HEK293 (cell line): ENCODE data around the gene RIPOR3.

Experiments
- CTCF ChIA-PET: fragments of 350-600 bp; formaldehyde crosslinking; extraction: SDS; loops from one replicate; lab custom pipeline; 2021; ENCODE audit warnings: antibody characterized with exemption; lab: Yijun Ruan, JAX
- POLR2A ChIA-PET: fragments of 300-600 bp; formaldehyde crosslinking; extraction: SDS; loops from one replicate; lab custom pipeline; 2020; ENCODE audit warnings: antibody characterized with exemption, inconsistent platforms; lab: Yijun Ruan, JAX
- H3K27ac ChIP-seq: fragments of 200-500 bp; sonication (Bioruptor generic); 2 replicates; pipeline ENCODE4 v1.5.1; 2014; ENCODE audit warnings: low read depth, low read length, control low read depth, inconsistent platforms; ENCODE audit errors: extremely low read depth
- H3K36me3 ChIP-seq, 2 experiments: fragments of 200-500 bp in 1 of 2; sonication (Bioruptor generic) in 1 of 2; 1 replicate in 1 of 2; 2 replicates in 1 of 2; pipeline ENCODE4 v1.5.1; 2014 to 2017; ENCODE audit warnings: inconsistent platforms in 2 of 2, low read length in 2 of 2; ENCODE audit not compliant: control insufficient read depth in 2 of 2, insufficient read depth in 1 of 2
- H3K4me1 ChIP-seq: fragments of 200-500 bp; sonication (Bioruptor generic); 2 replicates; pipeline ENCODE4 v1.5.1; 2014; ENCODE audit warnings: mild to moderate bottlenecking, low read length, inconsistent platforms; ENCODE audit not compliant: control insufficient read depth, insufficient read depth
- H3K4me3 ChIP-seq: 2 replicates; pipeline ENCODE4 v1.5.1; 2011; ENCODE audit warnings: low read depth, mild to moderate bottlenecking, control low read depth, low read length, moderate library complexity
- H3K9me3 ChIP-seq: fragments of 200-500 bp; sonication (Bioruptor generic); 2 replicates; pipeline ENCODE4 v1.5.1; 2014; ENCODE audit warnings: low read depth, low read length, inconsistent platforms; ENCODE audit not compliant: control insufficient read depth, insufficient read depth
- CTCF ChIP-seq: fragments of 450-650 bp; formaldehyde crosslinking; IDR thresholded peaks from 2 replicates; pipeline ENCODE4 v1.5.1; 2016; ENCODE audit warnings: missing biosample characterization, missing genetic modification characterization
- MEIS1 ChIP-seq: sonication (generic); formaldehyde crosslinking; IDR thresholded peaks from 2 replicates; pipeline ENCODE4 v1.8.1; 2022; ENCODE audit warnings: missing genetic modification reagents, mild to moderate bottlenecking, borderline replicate concordance
- PRDM1 ChIP-seq: fragments of 450-650 bp; formaldehyde crosslinking; IDR thresholded peaks from 2 replicates; pipeline ENCODE4; 2016; ENCODE audit warnings: missing biosample characterization, missing genetic modification characterization
- PRDM10 ChIP-seq: fragments of 450-650 bp; formaldehyde crosslinking; IDR thresholded peaks from 2 replicates; pipeline ENCODE4 v1.5.1; 2016; ENCODE audit warnings: missing biosample characterization, missing genetic modification characterization
- RBAK ChIP-seq: fragments of 450-650 bp; formaldehyde crosslinking; IDR thresholded peaks from 2 replicates; pipeline ENCODE4 v1.5.1; 2016; ENCODE audit warnings: missing biosample characterization, missing genetic modification characterization
- ZNF366 ChIP-seq: fragments of 450-650 bp; formaldehyde crosslinking; conservative IDR thresholded peaks from 2 replicates; pipeline ENCODE4 v1.5.1; 2016; ENCODE audit warnings: missing biosample characterization, missing genetic modification characterization
- ZNF416 ChIP-seq: fragments of 450-650 bp; formaldehyde crosslinking; IDR thresholded peaks from 2 replicates; pipeline ENCODE4 v1.5.1; 2016; ENCODE audit warnings: missing biosample characterization, missing genetic modification characterization
- ZNF48 ChIP-seq: fragments of 450-650 bp; formaldehyde crosslinking; IDR thresholded peaks from 2 replicates; pipeline ENCODE4 v1.5.1; 2016; ENCODE audit warnings: missing biosample characterization, missing genetic modification characterization
- ZNF555 ChIP-seq: fragments of 450-650 bp; formaldehyde crosslinking; conservative IDR thresholded peaks from 2 replicates; pipeline ENCODE4 v1.5.1; 2017; ENCODE audit warnings: missing biosample characterization, mild to moderate bottlenecking, missing genetic modification characterization, inconsistent platforms
- ZNF580 ChIP-seq: fragments of 450-650 bp; formaldehyde crosslinking; IDR thresholded peaks from 2 replicates; pipeline ENCODE4 v1.5.1; 2016; ENCODE audit warnings: missing biosample characterization, missing genetic modification characterization
- ZNF654 ChIP-seq: fragments of 450-650 bp; formaldehyde crosslinking; IDR thresholded peaks from 2 replicates; pipeline ENCODE4 v1.5.1; 2016; ENCODE audit warnings: low read depth, missing biosample characterization, missing genetic modification characterization
- ZNF76 ChIP-seq: fragments of 450-650 bp; formaldehyde crosslinking; IDR thresholded peaks from 2 replicates; pipeline ENCODE4; 2016; ENCODE audit warnings: low read depth, missing biosample characterization, missing genetic modification characterization, borderline replicate concordance
- TF ChIP-seq, protein P1 (sequence below): fragments of 450-650 bp; formaldehyde crosslinking; IDR thresholded peaks from 2 replicates; pipeline ENCODE4 v1.5.1; 2016; ENCODE audit warnings: missing biosample characterization, missing genetic modification characterization

RIPOR3 gene

GRCh38 chr20:50663095-50663821, 28.1 kb downstream of the RIPOR3 start:
- H3K9me3 ChIP-seq, result no peaks in the 10 kb centered on the region
- no peak overlapping the region for H3K27ac ChIP-seq
- H3K4me3 ChIP-seq, result no peak overlapping the region
- ChIA-PET POLR2A (no interaction called here), CTCF (interaction anchor here (0.6 to 1.5 kb wide), 11 partner anchors 8 to 127 kb away, joined by 3 to 6 read pairs (median 3); no protein-coding TSS in a partner anchor)
- no peaks in the 10 kb centered on the region for H3K36me3 ChIP-seq
- TF ChIP-seq ZNF654 (peak; percentile 27; the same call in 1 of the 2 replicates), CTCF (tag by site-specific recombination) (peak; percentile 20; the same call in 1 of the 2 replicates), RBAK (no peak)
- H3K4me1 ChIP-seq, result no peaks in the 10 kb centered on the region

DNA sequence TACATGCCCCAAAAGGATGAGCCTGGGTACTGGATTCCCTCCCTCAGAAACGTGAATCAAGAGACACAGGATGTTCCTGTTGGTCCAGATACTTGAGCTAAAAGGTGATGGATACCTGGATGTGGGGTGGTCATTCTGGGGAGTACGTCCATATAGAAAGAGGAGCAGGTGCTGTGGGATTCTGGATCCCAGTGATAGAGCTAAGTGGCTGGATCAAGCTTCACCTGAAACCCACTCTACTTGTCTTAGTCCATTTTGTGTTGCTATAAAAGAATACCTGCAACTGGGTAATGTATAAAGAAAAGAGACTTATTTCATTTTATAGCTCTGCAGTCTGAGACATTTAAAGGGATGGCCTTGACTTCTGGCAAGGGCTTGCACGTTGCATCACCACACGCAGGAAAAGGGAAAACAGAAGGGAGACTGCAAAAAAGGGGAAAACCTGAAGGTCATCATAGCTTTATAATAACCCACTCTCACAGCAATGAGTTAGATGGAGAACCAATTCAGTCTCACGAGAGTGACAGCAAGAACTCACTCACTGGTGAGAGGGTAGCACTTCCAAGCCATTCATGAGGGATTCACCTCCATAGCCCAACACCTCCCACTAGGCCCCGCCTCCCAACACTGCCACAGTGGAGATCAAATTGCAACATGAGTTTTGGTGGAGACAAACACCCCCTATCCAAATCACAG, 31.2 kb downstream of the RIPOR3 start:
- TF ChIP-seq PRDM10 (tag by site-specific recombination) (peak; percentile 54; the same call in 1 of the 2 replicates), ZNF48 (tag by site-specific recombination) (no peak), ZNF366 (tag by site-specific recombination) (no peak), PRDM1 (peak; percentile 48; the same call in 1 of the 2 replicates), ZNF580 (tag by site-specific recombination) (no peak)
- CTCF ChIA-PET, result interaction anchor here (0.6 to 3.1 kb wide), 2 partner anchors 24 to 65 kb away, joined by 3 to 10 read pairs; no protein-coding TSS in a partner anchor
- Histone ChIP-seq H3K9me3 (no peaks in the 10 kb centered on the region), H3K4me3 (no peak overlapping the region), H3K4me1 (no peaks in the 10 kb centered on the region), H3K36me3 (no peaks in the 10 kb centered on the region), H3K27ac (no peak overlapping the region)
- POLR2A ChIA-PET, result no interaction called here

- Histone ChIP-seq H3K4me1 (no peaks in the 10 kb centered on the region), H3K27ac (no peak overlapping the region)
- no peak for TF ChIP-seq ZNF76 (tag by site-specific recombination)
- no peak for TF ChIP-seq ZNF416 (tag by site-specific recombination)
- TF ChIP-seq ZNF555, result no peak
- TF ChIP-seq, protein P1, sequence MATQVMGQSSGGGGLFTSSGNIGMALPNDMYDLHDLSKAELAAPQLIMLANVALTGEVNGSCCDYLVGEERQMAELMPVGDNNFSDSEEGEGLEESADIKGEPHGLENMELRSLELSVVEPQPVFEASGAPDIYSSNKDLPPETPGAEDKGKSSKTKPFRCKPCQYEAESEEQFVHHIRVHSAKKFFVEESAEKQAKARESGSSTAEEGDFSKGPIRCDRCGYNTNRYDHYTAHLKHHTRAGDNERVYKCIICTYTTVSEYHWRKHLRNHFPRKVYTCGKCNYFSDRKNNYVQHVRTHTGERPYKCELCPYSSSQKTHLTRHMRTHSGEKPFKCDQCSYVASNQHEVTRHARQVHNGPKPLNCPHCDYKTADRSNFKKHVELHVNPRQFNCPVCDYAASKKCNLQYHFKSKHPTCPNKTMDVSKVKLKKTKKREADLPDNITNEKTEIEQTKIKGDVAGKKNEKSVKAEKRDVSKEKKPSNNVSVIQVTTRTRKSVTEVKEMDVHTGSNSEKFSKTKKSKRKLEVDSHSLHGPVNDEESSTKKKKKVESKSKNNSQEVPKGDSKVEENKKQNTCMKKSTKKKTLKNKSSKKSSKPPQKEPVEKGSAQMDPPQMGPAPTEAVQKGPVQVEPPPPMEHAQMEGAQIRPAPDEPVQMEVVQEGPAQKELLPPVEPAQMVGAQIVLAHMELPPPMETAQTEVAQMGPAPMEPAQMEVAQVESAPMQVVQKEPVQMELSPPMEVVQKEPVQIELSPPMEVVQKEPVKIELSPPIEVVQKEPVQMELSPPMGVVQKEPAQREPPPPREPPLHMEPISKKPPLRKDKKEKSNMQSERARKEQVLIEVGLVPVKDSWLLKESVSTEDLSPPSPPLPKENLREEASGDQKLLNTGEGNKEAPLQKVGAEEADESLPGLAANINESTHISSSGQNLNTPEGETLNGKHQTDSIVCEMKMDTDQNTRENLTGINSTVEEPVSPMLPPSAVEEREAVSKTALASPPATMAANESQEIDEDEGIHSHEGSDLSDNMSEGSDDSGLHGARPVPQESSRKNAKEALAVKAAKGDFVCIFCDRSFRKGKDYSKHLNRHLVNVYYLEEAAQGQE (tag by site-specific recombination), result no peak
- no peak for TF ChIP-seq PRDM10 (tag by site-specific recombination)
- no peak for TF ChIP-seq MEIS1 (CRISPR knock-in tag)
Measured at GRCh38 chr20:50658804-50659380, 32.5 kb downstream of the RIPOR3 start.

More at GRCh38 chr20:50658804-50659380, 32.5 kb downstream of the RIPOR3 start:
- CTCF ChIA-PET, result interaction anchor here (0.6 to 3.1 kb wide), 5 partner anchors 22 to 304 kb away, joined by 3 to 10 read pairs (median 4); no protein-coding TSS in a partner anchor
- no peaks in the 10 kb centered on the region for H3K9me3 ChIP-seq
- no peaks in the 10 kb centered on the region for H3K36me3 ChIP-seq
- no peak overlapping the region for H3K4me3 ChIP-seq
- POLR2A ChIA-PET, result no interaction called here
